DOHH2 (cell line): ENCODE results near the gene GNG8.

Experiments
- H3F3A ChIP-seq: fragments of 200-600 bp; sonication (generic), shearing (Covaris generic); 2 replicates; pipeline ENCODE4 v1.6.0; 2016; ENCODE audit warnings: antibody characterized with exemption, mild to moderate bottlenecking; ENCODE audit not compliant: control insufficient read depth, insufficient read depth
- H3K27ac ChIP-seq: fragments of 200-600 bp; sonication (generic); 2 replicates; pipeline ENCODE4 v1.5.1; 2014; ENCODE audit warnings: low read depth, mild to moderate bottlenecking, low read length, moderate library complexity
- H3K27me3 ChIP-seq: fragments of 200-600 bp; sonication (generic); 2 replicates; pipeline ENCODE4 v1.6.1; 2014; ENCODE audit warnings: mild to moderate bottlenecking, low read length, mixed read lengths; ENCODE audit not compliant: control insufficient read depth
- H3K36me3 ChIP-seq: fragments of 200-600 bp; sonication (generic); 2 replicates; pipeline ENCODE4 v1.6.1; 2014; ENCODE audit warnings: mild to moderate bottlenecking, low read length, moderate library complexity, mixed read lengths; ENCODE audit not compliant: control insufficient read depth
- H3K4me1 ChIP-seq: fragments of 200-600 bp; sonication (generic); 2 replicates; pipeline ENCODE4 v1.6.1; 2014; ENCODE audit warnings: mild to moderate bottlenecking, low read length, mixed read lengths; ENCODE audit not compliant: control insufficient read depth
- H3K4me2 ChIP-seq: fragments of 200-600 bp; sonication (generic); 2 replicates; pipeline ENCODE4 v1.6.0; 2014; ENCODE audit warnings: mild to moderate bottlenecking, low read length, moderate library complexity
- H3K4me3 ChIP-seq: fragments of 200-600 bp; sonication (generic); 2 replicates; pipeline ENCODE4 v1.5.1; 2014; ENCODE audit warnings: mild to moderate bottlenecking, low read length, mixed read lengths
- H3K79me2 ChIP-seq: fragments of 200-600 bp; sonication (generic); 2 replicates; pipeline ENCODE4 v1.6.1; 2014; ENCODE audit warnings: mild to moderate bottlenecking, low read length, mixed read lengths; ENCODE audit not compliant: control insufficient read depth
- H3K9me2 ChIP-seq: fragments of 200-600 bp; sonication (generic); replicated peaks from 2 replicates; pipeline ENCODE4 v1.6.1; 2014; ENCODE audit warnings: mild to moderate bottlenecking, low read length, mixed read lengths; ENCODE audit not compliant: control insufficient read depth
- H3K9me3 ChIP-seq: fragments of 200-600 bp; sonication (generic); 2 replicates; pipeline ENCODE4 v1.6.1; 2014; ENCODE audit warnings: antibody characterized with exemption, low read length, mixed read lengths; ENCODE audit not compliant: control insufficient read depth, insufficient read depth
- H4K20me1 ChIP-seq: fragments of 200-600 bp; sonication (generic); 2 replicates; pipeline ENCODE4 v1.6.0; 2014; ENCODE audit warnings: low read depth, mild to moderate bottlenecking, antibody characterized with exemption, low read length, moderate library complexity; ENCODE audit not compliant: control insufficient read depth, insufficient read depth
- CTCF ChIP-seq: fragments of 200-600 bp; sonication (generic); IDR thresholded peaks from one replicate; pipeline ENCODE4 v1.5.1; 2014; ENCODE audit warnings: antibody characterized with exemption, mild to moderate bottlenecking, low read depth, low read length; ENCODE audit not compliant: poor library complexity, severe bottlenecking
- EZH2phosphoT487 ChIP-seq: fragments of 200-600 bp; sonication (generic); IDR thresholded peaks from 2 replicates; pipeline ENCODE4 v1.6.1; 2017; ENCODE audit warnings: borderline replicate concordance, mild to moderate bottlenecking, antibody characterized with exemption, low read length, moderate library complexity, mixed read lengths

The GNG8 gene

GRCh38 chr19:46596008-46596407 is 40.0 kb downstream of the GNG8 start:
- Histone ChIP-seq H3K4me2 (no peak overlapping the region), H3K9me2 (no peaks in the 10 kb centered on the region), H3K27ac (no peak overlapping the region), H3K36me3 (no peaks in the 10 kb centered on the region), H3K4me1 (peaks cover 6% of the 10 kb centered on the region), H4K20me1 (no peaks in the 10 kb centered on the region), H3K79me2 (no peaks in the 10 kb centered on the region), H3K9me3 (peaks cover 9% of the 10 kb centered on the region), H3F3A (0 out of 2 replicates have a peak, but pooled peaks cover 2% of the 10 kb centered on the region), H3K4me3 (no peak overlapping the region), H3K27me3 (0 out of 2 replicates have a peak, but pooled peaks cover 3% of the 10 kb centered on the region)
- TF ChIP-seq EZH2phosphoT487 (no peak), CTCF (no peak)

GRCh38 chr19:46591870-46592269 is 44.1 kb downstream of the GNG8 start:
- no peaks in the 10 kb centered on the region for H3K9me2 ChIP-seq
- no peak overlapping the region for H3K4me3 ChIP-seq
- no peaks in the 10 kb centered on the region for H3K79me2 ChIP-seq
- no peak overlapping the region for H3K27ac ChIP-seq
- H3K4me1 ChIP-seq, result no peaks in the 10 kb centered on the region
- H3K9me3 ChIP-seq, result no peaks in the 10 kb centered on the region
- H3K36me3 ChIP-seq, result no peaks in the 10 kb centered on the region
- TF ChIP-seq EZH2phosphoT487 (no peak), CTCF (no peak)
- H3F3A ChIP-seq, result no peaks in the 10 kb centered on the region
- no peaks in the 10 kb centered on the region for H4K20me1 ChIP-seq
- H3K27me3 ChIP-seq, result peaks cover 8% of the 10 kb centered on the region; the same call in 1 of the 2 replicates
- no peak overlapping the region for H3K4me2 ChIP-seq

GRCh38 chr19:46591254-46591653 is 44.7 kb downstream of the GNG8 start:
- H3K4me3 ChIP-seq, result no peak overlapping the region
- H3K4me2 ChIP-seq, result no peak overlapping the region
- H3K36me3 ChIP-seq, result no peaks in the 10 kb centered on the region
- H3K4me1 ChIP-seq, result no peaks in the 10 kb centered on the region
- H3K79me2 ChIP-seq, result no peaks in the 10 kb centered on the region
- no peak overlapping the region for H3K27ac ChIP-seq
- no peaks in the 10 kb centered on the region for H3K9me2 ChIP-seq
- H4K20me1 ChIP-seq, result no peaks in the 10 kb centered on the region
- peaks cover 8% of the 10 kb centered on the region; the same call in 1 of the 2 replicates for H3K27me3 ChIP-seq
- H3K9me3 ChIP-seq, result no peaks in the 10 kb centered on the region
- no peaks in the 10 kb centered on the region for H3F3A ChIP-seq
- TF ChIP-seq EZH2phosphoT487 (no peak), CTCF (no peak)
